CD1c-positive myeloid dendritic cell (primary cell): ENCODE data around the gene KRTAP19-5.
"Not testable (repeated sequence)": the region's sequence is repeated elsewhere in the genome, so short reads cannot be mapped to it uniquely, and the experiment has no call there.

ENCODE experiments used
- DNase-seq: peaks from one replicate; pipeline ENCODE4 v3.0.0-alpha.2; 2016; ENCODE audit errors: extremely low spot score

The KRTAP19-5 gene

DNA sequence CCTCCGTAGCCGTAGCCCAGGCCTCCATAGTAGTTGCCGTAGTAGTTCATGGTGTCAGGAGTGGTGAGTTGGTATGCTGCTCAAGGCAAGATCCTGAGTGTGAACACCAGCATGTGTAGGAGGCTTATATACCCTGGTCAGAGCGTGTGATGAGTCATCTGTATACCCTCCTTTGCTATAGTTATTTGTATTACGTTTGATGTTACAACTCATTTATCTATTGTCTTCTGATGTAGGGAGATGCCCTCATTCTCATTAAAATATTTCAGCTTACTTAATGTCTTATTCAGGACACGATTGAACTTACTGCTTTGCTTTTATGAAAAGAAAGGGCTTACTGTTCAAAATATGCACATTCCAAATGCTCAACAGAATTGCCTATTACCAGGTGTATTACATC, at the start of gene KRTAP19-5:
TSS of gene KRTAP19-5 (minus strand) at position 101 of the 400 bp plus-strand sequence. CDS start at position 50, 51 bp downstream.
- no peak for DNase-seq

DNA sequence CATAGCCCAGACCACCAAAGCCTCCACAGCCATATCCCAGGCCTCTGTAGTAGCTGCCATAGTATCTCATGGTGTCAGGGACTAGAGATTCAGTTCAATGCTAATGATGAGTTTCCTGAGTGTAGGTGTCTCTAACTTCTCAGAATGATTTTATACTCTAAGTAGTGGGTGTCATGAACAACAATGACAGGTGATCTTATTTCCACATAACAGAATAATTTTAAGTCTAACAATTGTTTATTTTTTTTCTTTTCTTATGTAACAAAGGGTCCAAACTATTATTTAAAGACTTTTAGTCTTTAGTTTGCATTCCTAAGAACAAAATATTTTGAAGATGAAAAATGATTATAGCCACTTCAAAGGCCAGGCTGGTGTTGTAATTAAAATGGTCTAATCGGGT, 39.8 kb upstream of the KRTAP19-5 start, which contains the start of gene KRTAP19-6:
TSS of gene KRTAP19-6 (minus strand) at position 101 of the 400 bp plus-strand sequence. CDS start at position 70, 31 bp downstream.
- no peak for DNase-seq

DNA sequence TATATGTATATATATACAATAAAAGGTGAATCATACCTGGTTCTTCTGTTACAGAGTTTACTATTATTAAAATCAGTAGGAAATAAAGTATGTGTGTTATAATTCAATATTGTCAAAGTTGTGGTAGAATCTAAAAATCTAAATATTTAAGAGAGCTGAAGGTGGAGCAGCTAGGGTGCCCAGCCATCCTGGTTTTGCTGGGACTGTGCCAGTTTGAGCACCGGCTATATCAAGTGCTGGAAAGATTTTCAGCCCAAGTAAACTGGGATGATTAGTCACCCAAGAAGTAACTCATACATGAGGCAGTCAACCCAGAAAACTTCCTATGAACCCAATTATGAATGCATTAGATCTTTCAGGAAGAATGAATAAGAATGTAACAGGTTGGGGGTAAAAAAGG, 16.9 kb upstream of the KRTAP19-5 start:
- no peak for DNase-seq

GRCh38 chr21:30515681-30516080, 13.7 kb upstream of the KRTAP19-5 start:
- no peak for DNase-seq

DNA sequence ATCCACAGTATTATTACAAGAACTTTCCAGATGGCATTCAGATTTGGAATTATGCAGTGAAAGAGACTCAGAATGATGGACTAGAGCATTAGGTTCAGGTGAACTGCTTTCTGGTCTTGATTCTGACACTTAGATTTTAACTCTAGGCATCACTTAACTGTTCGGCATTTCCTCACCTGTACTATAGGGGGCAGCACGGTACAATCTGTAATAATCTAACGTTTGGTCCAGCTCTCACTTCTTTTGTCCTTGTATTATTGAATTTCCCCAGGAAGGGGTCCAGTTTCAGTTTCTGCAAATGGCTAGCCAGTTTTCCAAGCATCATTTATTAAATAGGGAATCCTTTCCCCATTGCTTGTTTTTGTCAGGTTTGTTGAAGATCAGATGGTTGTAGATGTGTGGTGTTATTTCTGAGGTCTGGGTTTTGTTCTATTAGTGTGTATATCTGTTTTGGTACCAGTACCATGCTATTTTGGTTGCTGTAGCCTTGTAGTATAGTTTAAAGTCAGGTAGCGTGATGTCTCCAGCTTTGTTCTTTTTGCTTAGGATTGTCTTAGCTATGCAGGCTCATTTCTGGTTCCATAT, 3.8 kb upstream of the KRTAP19-5 start:
- not testable (repeated sequence) for DNase-seq

DNA sequence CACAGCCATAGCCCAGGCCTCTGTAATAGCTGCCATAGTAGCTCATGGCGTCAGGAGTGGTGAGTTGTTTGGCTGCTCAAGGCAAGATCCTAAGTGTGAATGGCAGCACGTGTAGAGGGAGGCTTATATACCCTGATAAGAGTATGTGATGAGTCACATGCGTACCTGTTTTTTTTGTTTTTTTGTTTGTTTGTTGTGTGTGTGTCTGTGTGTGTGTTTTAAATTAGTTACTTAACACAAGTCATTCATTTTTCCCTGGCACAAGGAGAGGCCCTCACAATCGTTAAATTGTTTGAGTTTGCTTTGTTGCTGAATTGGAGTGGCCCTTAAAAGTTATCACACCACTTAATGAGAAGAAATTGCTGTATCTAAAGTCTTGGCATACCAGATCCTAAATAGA, 4.9 kb downstream of the KRTAP19-5 start, which contains the start of gene KRTAP19-4:
TSS of gene KRTAP19-4 (minus strand) at position 101 of the 400 bp plus-strand sequence. CDS start at position 46, 55 bp downstream.
- DNase-seq: no peak

GRCh38 chr21:30491963-30492428, 9.9 kb downstream of the KRTAP19-5 start, which contains the start of gene KRTAP19-3:
Gene KRTAP19-3, minus strand, starts transcription at chr21:30492013. Its CDS starts 56 bp downstream, at chr21:30491957.
- DNase-seq: no peak

DNA sequence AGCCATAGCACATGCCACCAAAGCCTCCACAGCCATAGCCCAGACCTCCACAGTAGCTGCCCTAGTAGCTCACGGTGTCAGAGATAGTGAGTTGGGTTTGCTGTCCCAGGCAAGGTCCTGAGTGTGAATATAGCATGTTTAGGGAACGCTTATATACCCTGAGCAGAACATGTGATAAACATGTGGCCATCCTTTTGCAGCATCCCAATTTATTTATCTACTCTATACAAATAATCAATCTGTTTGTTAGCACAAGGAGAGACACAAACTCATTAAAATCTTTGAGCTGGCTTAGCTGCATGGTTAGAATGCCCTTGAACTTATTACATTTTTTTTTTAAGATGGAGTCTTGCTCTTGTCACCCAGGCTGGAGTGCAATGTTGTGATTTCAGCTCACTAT, 14.6 kb downstream of the KRTAP19-5 start, which contains the start of gene KRTAP19-2:
TSS of gene KRTAP19-2 (minus strand) at position 101 of the 400 bp plus-strand sequence. CDS start at position 13, 88 bp downstream.
- no peak for DNase-seq

DNA sequence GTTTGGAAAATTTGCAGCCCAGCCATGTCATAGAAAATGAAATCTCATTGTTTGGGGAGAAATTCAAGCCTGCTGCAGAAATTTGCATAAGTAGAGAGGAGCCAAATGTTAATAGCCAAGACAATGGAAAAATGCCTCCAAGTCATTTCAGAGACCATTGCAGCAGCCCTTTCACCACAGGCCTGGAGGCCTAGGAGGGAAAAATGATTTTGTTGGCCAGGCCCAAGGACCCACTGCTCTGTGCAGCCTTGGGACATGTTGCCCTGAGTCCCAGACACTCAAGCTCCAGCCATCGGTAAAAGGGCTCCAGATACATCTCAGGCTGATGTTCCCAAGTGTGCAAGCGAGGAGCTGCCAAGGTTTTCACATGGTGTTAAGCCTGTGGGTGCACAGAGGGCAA, 15.8 kb downstream of the KRTAP19-5 start:
- no peak for DNase-seq

DNA sequence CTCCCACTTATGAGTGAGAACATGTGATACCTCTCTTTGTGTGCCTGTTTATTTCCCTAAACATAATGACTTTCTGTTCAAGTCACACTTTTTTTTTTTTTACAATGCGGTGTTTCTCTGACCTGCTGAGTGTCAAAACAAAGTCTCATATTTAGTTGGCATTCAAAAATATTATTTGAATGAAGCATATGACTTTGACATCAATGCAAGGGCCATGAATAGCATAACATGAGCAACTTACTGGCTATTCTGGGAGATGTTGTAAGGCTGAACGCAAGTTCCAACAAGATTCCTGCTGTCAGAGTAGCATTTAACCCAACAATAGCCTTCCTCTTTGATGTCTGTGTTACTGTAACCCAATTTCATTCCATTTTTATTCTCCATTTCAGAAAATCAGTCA, 19.8 kb downstream of the KRTAP19-5 start:
- DNase-seq: no peak

DNA sequence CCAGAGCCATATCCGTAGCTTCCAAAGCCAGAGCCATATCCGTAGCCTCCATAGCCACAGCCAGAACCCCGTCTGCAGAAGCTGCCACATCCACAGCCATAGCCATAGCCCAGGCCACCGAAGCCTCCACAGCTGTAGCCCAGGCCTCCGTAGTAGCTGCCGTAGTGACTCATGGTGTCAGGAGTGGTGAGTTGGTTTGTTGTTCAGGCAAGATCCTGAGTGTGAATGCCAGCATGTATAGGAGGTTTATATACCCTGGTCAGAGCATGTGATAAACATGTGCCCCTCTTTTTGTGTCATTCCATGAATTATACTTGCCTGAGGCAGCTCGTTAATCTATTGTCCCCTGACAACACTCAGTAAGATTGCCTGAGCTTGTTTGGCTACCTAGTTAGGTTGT, 21.8 kb downstream of the KRTAP19-5 start, which contains the start of gene KRTAP19-1:
TSS of gene KRTAP19-1 (minus strand) at position 223 of the 400 bp plus-strand sequence. CDS start at position 173, 50 bp downstream.
- no peak for DNase-seq

DNA sequence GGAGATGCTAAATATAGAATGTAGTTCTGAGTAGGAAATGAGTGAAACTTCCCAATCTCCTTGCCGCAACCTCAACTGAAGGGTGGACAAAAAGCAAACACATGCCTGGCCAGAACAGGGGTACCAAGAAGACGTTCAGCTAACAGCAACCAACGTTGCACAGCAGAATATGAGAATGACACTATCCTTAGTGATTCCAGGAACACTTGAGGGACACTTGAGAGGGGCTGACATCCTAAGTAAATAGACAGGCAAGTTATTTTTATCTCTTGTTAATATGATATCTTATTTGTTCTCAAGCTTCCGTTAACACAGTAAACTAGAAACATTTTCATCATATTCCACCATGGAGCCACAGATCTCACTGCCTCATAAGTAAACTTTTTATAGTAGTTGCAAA, 22.7 kb downstream of the KRTAP19-5 start:
- no peak for DNase-seq

DNA sequence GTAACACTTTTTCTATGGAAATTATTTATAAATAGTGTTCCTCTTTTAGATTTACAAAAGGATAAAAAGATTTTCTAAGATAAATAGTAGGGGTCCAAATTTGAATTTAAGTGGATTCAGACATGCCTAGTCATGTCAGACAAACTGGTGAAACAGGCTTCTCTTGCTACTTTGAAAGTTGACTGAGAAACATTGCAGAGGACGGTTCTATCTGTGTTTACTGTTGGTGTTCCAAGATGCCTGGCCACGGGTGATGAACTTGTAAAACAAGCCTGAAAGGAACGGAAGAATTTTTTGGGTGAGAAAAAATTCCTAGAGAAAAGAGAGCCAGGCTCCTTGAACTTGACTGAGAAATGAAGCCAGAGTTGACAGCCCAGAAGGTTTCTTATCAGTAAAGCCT, 23.9 kb downstream of the KRTAP19-5 start:
- DNase-seq: no peak

GRCh38 chr21:30468900-30469714, 32.8 kb downstream of the KRTAP19-5 start:
- no peak for DNase-seq

DNA sequence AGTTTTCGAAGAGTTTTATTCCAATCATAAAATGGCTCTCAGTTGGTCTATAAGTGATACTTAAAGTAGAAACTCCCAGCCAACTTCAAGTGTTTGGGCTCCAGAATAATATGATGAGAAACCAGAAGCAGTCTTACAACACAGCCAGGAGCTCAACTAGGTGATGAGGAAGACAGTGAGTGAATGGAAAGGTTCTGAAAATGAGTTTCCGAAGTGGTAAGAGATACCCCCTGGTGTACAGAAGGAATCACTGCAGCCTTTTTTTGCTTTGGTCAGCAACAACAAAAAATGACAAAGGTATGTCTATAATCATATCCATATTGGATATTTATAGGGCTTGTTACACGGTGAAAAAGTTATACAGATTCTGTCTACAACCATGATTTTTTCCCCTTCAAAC, 38.2 kb downstream of the KRTAP19-5 start:
- no peak for DNase-seq
